H1 (cell line): ENCODE measurements around the gene COQ2. TPM values are rescaled to one million over a fixed set of nuclear protein-coding genes. Genes with fewer than 3 reads are reported as not detected.

ENCODE experiments used
- CTCF ChIA-PET: fragments of 300-600 bp; sonication (Branson Sonifier 250); formaldehyde crosslinking; loops from one replicate; lab custom pipeline; 2021; ENCODE audit not compliant: partially characterized antibody; lab: Charles Lee
- POLR2A ChIA-PET: fragments of 300-600 bp; sonication (Branson Sonifier 250); formaldehyde crosslinking; loops from one replicate; lab custom pipeline; 2021; ENCODE audit warnings: inconsistent platforms; ENCODE audit not compliant: partially characterized antibody; lab: Charles Lee
- DNase-seq, 2 experiments: peaks; one replicate each; pipeline versions ENCODE4 v3.0.0 to v3.0.0-alpha.2; 2010 to 2022; ENCODE audit warnings: low spot score in 2 of 2, low read depth in 1 of 2, mixed read lengths in 1 of 2
- FAIRE-seq: peaks from 2 replicates; lab custom pipeline; 2011; peaks lifted over from hg19 to GRCh38; lab: Jason Lieb, UNC
- H2AFZ ChIP-seq: 2 replicates; pipeline ENCODE4 v1.8.1; 2012; ENCODE audit warnings: low read length, inconsistent platforms
- H2AK5ac ChIP-seq: 2 replicates; pipeline ENCODE4 v1.6.1; 2013; ENCODE audit warnings: low read depth, low read length
- H2BK120ac ChIP-seq: replicated peaks from 2 replicates; pipeline ENCODE3; 2013; ENCODE audit warnings: low read depth, low read length, inconsistent platforms
- H2BK12ac ChIP-seq: 2 replicates; pipeline ENCODE4 v1.6.1; 2013; ENCODE audit warnings: low read depth, low read length
- H2BK15ac ChIP-seq: 2 replicates; pipeline ENCODE4 v1.6.1; 2013; ENCODE audit warnings: low read length
- H2BK20ac ChIP-seq: 2 replicates; pipeline ENCODE4 v1.6.1; 2013; ENCODE audit warnings: low read length
- H2BK5ac ChIP-seq: 2 replicates; pipeline ENCODE4 v1.6.1; 2013; ENCODE audit warnings: low read depth, low read length
- H3K14ac ChIP-seq: 2 replicates; pipeline ENCODE4 v1.6.1; 2013; ENCODE audit warnings: inconsistent platforms; ENCODE audit not compliant: insufficient read length
- H3K18ac ChIP-seq: 2 replicates; pipeline ENCODE4 v1.6.1; 2013; ENCODE audit warnings: low read length; ENCODE audit errors: extremely low read depth
- H3K23ac ChIP-seq: 2 replicates; pipeline ENCODE4 v1.6.1; 2013; ENCODE audit warnings: inconsistent platforms; ENCODE audit not compliant: insufficient read length
- H3K23me2 ChIP-seq: 2 replicates; pipeline ENCODE4 v1.6.1; 2013; ENCODE audit warnings: low read depth, low read length
- H3K27ac ChIP-seq: 2 replicates; pipeline ENCODE4 v1.6.1; 2011; ENCODE audit warnings: low read depth, low read length, inconsistent platforms
- H3K27me3 ChIP-seq, 4 experiments: replicated peaks in 1 of 4; 1 replicate in 1 of 4; 2 replicates in 3 of 4; pipeline versions ENCODE4 v1.6.1 to v1.8.1; 2011 to 2013; ENCODE audit warnings: low read length in 3 of 4, mild to moderate bottlenecking in 3 of 4, inconsistent platforms in 2 of 4, mixed read lengths in 2 of 4, moderate library complexity in 1 of 4; ENCODE audit not compliant: control insufficient read depth in 3 of 4, insufficient read depth in 3 of 4; ENCODE audit errors: extremely low read depth in 1 of 4
- H3K36me3 ChIP-seq, 4 experiments: 2 replicates each; pipeline versions ENCODE4 v1.6.1 to v1.8.1; 2011 to 2013; ENCODE audit warnings: mild to moderate bottlenecking in 4 of 4, low read length in 3 of 4, moderate library complexity in 2 of 4, control low read depth in 1 of 4, inconsistent platforms in 1 of 4; ENCODE audit not compliant: insufficient read depth in 4 of 4, control insufficient read depth in 2 of 4
- H3K4ac ChIP-seq: replicated peaks from 2 replicates; pipeline ENCODE3; 2013; ENCODE audit warnings: low read length, low read depth, mixed read lengths, inconsistent platforms; ENCODE audit not compliant: insufficient read length
- H3K4me1 ChIP-seq, 4 experiments: replicated peaks in 1 of 4; 1 replicate in 1 of 4; 2 replicates in 3 of 4; pipeline versions ENCODE4 v1.6.1 to v1.8.1; 2011 to 2013; ENCODE audit warnings: low read length in 3 of 4, inconsistent platforms in 2 of 4, mixed read lengths in 1 of 4; ENCODE audit not compliant: insufficient read depth in 4 of 4, control insufficient read depth in 3 of 4
- H3K4me2 ChIP-seq, 2 experiments: 2 replicates each; pipeline versions ENCODE4 v1.6.1 to v1.8.1; 2011 to 2013; ENCODE audit warnings: low read depth in 2 of 2, low read length in 2 of 2, control low read depth in 1 of 2, inconsistent platforms in 1 of 2, mild to moderate bottlenecking in 1 of 2; ENCODE audit not compliant: insufficient read depth in 1 of 2
- H3K4me3 ChIP-seq, 4 experiments: fragments of 200-600, 300-600 bp in 1 of 4; sonication (generic), shearing (Covaris generic), sonication (Bioruptor Twin) in 1 of 4; 2 replicates each; pipeline versions ENCODE4 v1.5.1 to v1.8.1; 2011 to 2016; ENCODE audit warnings: low read length in 4 of 4, low read depth in 3 of 4, control low read depth in 2 of 4, inconsistent platforms in 2 of 4, mild to moderate bottlenecking in 2 of 4, mixed read lengths in 1 of 4, moderate library complexity in 1 of 4; ENCODE audit not compliant: insufficient read depth in 2 of 4; ENCODE audit errors: extremely low read depth in 1 of 4
- H3K56ac ChIP-seq: replicated peaks from 2 replicates; pipeline ENCODE3; 2013; ENCODE audit warnings: low read depth, mild to moderate bottlenecking, mixed read lengths, low read length, inconsistent platforms; ENCODE audit not compliant: insufficient read length
- H3K79me1 ChIP-seq: 2 replicates; pipeline ENCODE4 v1.6.1; 2013; ENCODE audit warnings: low read depth, low read length, control low read depth
- H3K79me2 ChIP-seq, 2 experiments: 2 replicates each; pipeline versions ENCODE4 v1.6.1 to v1.8.1; 2012 to 2013; ENCODE audit warnings: low read length in 2 of 2, mild to moderate bottlenecking in 2 of 2, inconsistent platforms in 1 of 2; ENCODE audit not compliant: insufficient read depth in 2 of 2, control insufficient read depth in 1 of 2
- H3K9ac ChIP-seq, 4 experiments: replicated peaks in 1 of 4; 1 replicate in 1 of 4; 2 replicates in 3 of 4; pipeline versions ENCODE4 v1.6.1 to v1.8.1; 2011 to 2013; ENCODE audit warnings: low read depth in 3 of 4, low read length in 3 of 4, control low read depth in 2 of 4, mild to moderate bottlenecking in 2 of 4, moderate library complexity in 2 of 4, inconsistent platforms in 1 of 4; ENCODE audit errors: extremely low read depth in 1 of 4
- H3K9me3 ChIP-seq, 2 experiments: 2 replicates each; pipeline versions ENCODE4 v1.6.1 to v1.8.1; 2012 to 2013; ENCODE audit warnings: mild to moderate bottlenecking in 2 of 2, moderate library complexity in 2 of 2, control low read depth in 1 of 2, inconsistent platforms in 1 of 2, low read depth in 1 of 2, low read length in 1 of 2, mixed read lengths in 1 of 2; ENCODE audit not compliant: insufficient read depth in 2 of 2
- H4K20me1 ChIP-seq, 2 experiments: replicated peaks in 1 of 2; 2 replicates each; pipeline versions ENCODE3 to v1.8.1; 2011 to 2013; ENCODE audit warnings: inconsistent platforms in 2 of 2, low read length in 2 of 2, mild to moderate bottlenecking in 1 of 2; ENCODE audit not compliant: insufficient read depth in 2 of 2, control insufficient read depth in 1 of 2
- H4K5ac ChIP-seq: 2 replicates; pipeline ENCODE4 v1.6.1; 2013; ENCODE audit warnings: low read length, low read depth, mixed read lengths, inconsistent platforms; ENCODE audit not compliant: insufficient read length
- H4K8ac ChIP-seq: 2 replicates; pipeline ENCODE4 v1.8.0; 2013; ENCODE audit warnings: mild to moderate bottlenecking, moderate library complexity, low read length, inconsistent platforms; ENCODE audit not compliant: insufficient read depth; ENCODE audit errors: extremely low read depth
- H4K91ac ChIP-seq: replicated peaks from 2 replicates; pipeline ENCODE3; 2013; ENCODE audit warnings: low read length, mixed read lengths, inconsistent platforms; ENCODE audit not compliant: insufficient read length
- CEBPB ChIP-seq: IDR thresholded peaks from 2 replicates; pipeline ENCODE4 v1.6.1; 2012; ENCODE audit warnings: low read depth, low read length
- CHD1 ChIP-seq: IDR thresholded peaks from 2 replicates; pipeline ENCODE4 v1.6.1; 2012; ENCODE audit warnings: low read depth, low read length, improper control_type of control experiment
- EGR1 ChIP-seq: IDR thresholded peaks from 2 replicates; pipeline ENCODE4 v1.6.1; 2011; ENCODE audit warnings: low read depth, low read length, borderline replicate concordance
- GABPA ChIP-seq: IDR thresholded peaks from 2 replicates; pipeline ENCODE4 v1.6.1; 2011; ENCODE audit warnings: mild to moderate bottlenecking, low read length, moderate library complexity, borderline replicate concordance; ENCODE audit not compliant: insufficient read depth
- HDAC2 ChIP-seq, 2 experiments: fragments of 300-600 bp in 1 of 2; sonication (generic) in 1 of 2; IDR thresholded peaks; 2 replicates each; pipeline ENCODE4 v1.6.1; 2011 to 2012; ENCODE audit warnings: low read depth in 2 of 2, low read length in 2 of 2, mild to moderate bottlenecking in 2 of 2, moderate library complexity in 2 of 2, borderline replicate concordance in 1 of 2, inconsistent platforms in 1 of 2
- HDAC6 ChIP-seq: IDR thresholded peaks from one replicate; pipeline ENCODE4 v1.7.1; 2012; ENCODE audit warnings: low read depth, mild to moderate bottlenecking, inconsistent platforms, low read length, moderate library complexity
- SP1 ChIP-seq: IDR thresholded peaks from 2 replicates; pipeline ENCODE4 v1.6.1; 2011; ENCODE audit warnings: low read depth, low read length
- TAF7 ChIP-seq: optimal IDR thresholded peaks from 2 replicates; pipeline ENCODE3; 2011; ENCODE audit warnings: low read depth, mild to moderate bottlenecking, inconsistent platforms, low read length, moderate library complexity, borderline replicate concordance
- WGBS, 2 experiments: shearing (Covaris generic) in 1 of 2; methylation state at CpG; one replicate each; pipeline versions ENCODE4 v1.1.6 to v1.1.7; 2013 to 2015; ENCODE audit warnings: low lambda C conversion rate in 2 of 2, mixed read lengths in 2 of 2, inconsistent platforms in 1 of 2, low coverage in 1 of 2, missing lambda C conversion rate in 1 of 2; ENCODE audit not compliant: insufficient replicate concordance in 2 of 2, insufficient coverage in 1 of 2, insufficient read length in 1 of 2; ENCODE audit errors: extremely low coverage in 1 of 2, missing lambda C conversion rate in 1 of 2; 5-methylcytosine and 5-hydroxymethylcytosine counted together
- polyA plus RNA-seq, 7 experiments: library from polyadenylated mRNA; depleted of rRNA in 3 of 7; stranded (reverse) in 5 of 7; unstranded in 2 of 7; fragments of >200 nt in 5 of 7; fragments of 200-250 nt in 2 of 7; gene quantifications; 1 replicate in 5 of 7; 2 replicates in 1 of 7; 4 replicates in 1 of 7; pipeline versions ENCODE4 v1.2.1 to v1.2.3, GENCODE V29; 2011 to 2013; ENCODE audit warnings: missing spikeins in 2 of 7, mixed read lengths in 2 of 7
- total RNA-seq: library from RNA; stranded (reverse); fragmentation: NEBNext Ultra II Directional; extraction: Animal tissue kit (Norgen Biotek cat#: 25700); gene quantifications from 2 replicates; pipeline ENCODE4 v1.2.1, GENCODE V29; 2021

COQ2 gene
- total and polyA plus RNA-seq, 2 of the 8 experiments (the other 6 are each of a cell fraction or from before 2014, with no cell fraction given) = 21.5 to 22.9 TPM

- no peak for DNase-seq
- peaks cover 16% of the 10 kb centered on the region for H3K23me2 ChIP-seq
- H3K27me3 ChIP-seq = peaks cover 11 to 33% (median 25%) of the 10 kb centered on the region in 4 experiments
- no peak overlapping the region for H3K18ac ChIP-seq
- H3K79me2 ChIP-seq = no peaks in the 10 kb centered on the region
- WGBS, 2 experiments = 78% methylated on average over 3 of the region's 3 CpGs; no CpG with 5 or more reads in 1 of the 2 experiments
- no peak overlapping the region for H2AK5ac ChIP-seq
- H3K23ac ChIP-seq = no peak overlapping the region
- no peak overlapping the region for H3K4ac ChIP-seq
- POLR2A ChIA-PET = no interaction called here
- H2BK120ac ChIP-seq = no peak overlapping the region
- no peak overlapping the region for H3K9ac ChIP-seq
- H4K91ac ChIP-seq = no peak overlapping the region
- no peak overlapping the region for H3K4me2 ChIP-seq
- no peak overlapping the region for H2AFZ ChIP-seq
- no peak for FAIRE-seq
- no peak overlapping the region for H2BK5ac ChIP-seq
- H4K8ac ChIP-seq = no peak overlapping the region
- no peak overlapping the region for H2BK12ac ChIP-seq
- no peaks in the 10 kb centered on the region for H3K4me1 ChIP-seq
- no peaks in the 10 kb centered on the region for H3K36me3 ChIP-seq
- no peaks in the 10 kb centered on the region for H3K9me3 ChIP-seq
- no peak overlapping the region for H3K56ac ChIP-seq
- no peaks in the 10 kb centered on the region for H4K20me1 ChIP-seq
- H2BK20ac ChIP-seq = no peak overlapping the region
- H3K27ac ChIP-seq = no peak overlapping the region
- H3K4me3 ChIP-seq = no peak overlapping the region
- H2BK15ac ChIP-seq = no peak overlapping the region
- no peaks in the 10 kb centered on the region for H3K79me1 ChIP-seq
- no peak overlapping the region for H4K5ac ChIP-seq
- TF ChIP-seq GABPA (no peak), HDAC2 (IDR thresholded peaks at IDR 0.05; ENCODE audit: borderline replicate concordance in 1 of 2, low read depth in 2 of 2, low read length in 2 of 2) (no peak), HDAC6 (no peak), CEBPB (no peak), EGR1 (no peak), SP1 (no peak), CHD1 (no peak), TAF7 (no peak)
- H3K14ac ChIP-seq = no peak overlapping the region
- CTCF ChIA-PET = interaction anchor here (1.6 kb wide), 1 partner anchor 50 kb away, joined by 3 read pairs; no protein-coding TSS in a partner anchor
Measured at GRCh38 chr4:83331956-83332355, 47.4 kb upstream of the COQ2 start.
